Breast epithelium (tissue), 4 donors: ENCODE data around the gene BMX. TPM values are rescaled to one million over a fixed set of nuclear protein-coding genes. Genes with fewer than 3 reads are reported as not detected.

ENCODE experiments used
- DNase-seq, 2 donors: peaks; one replicate each; pipeline ENCODE4 v3.0.0-alpha.2; 2019; ENCODE audit warnings: low spot score in 2 of 2
- H3K27ac ChIP-seq, 2 donors: fragments of 200-600 bp; sonication (generic) in 1 of 2; one replicate each; pipeline ENCODE4 v1.5.1; 2016 to 2019; ENCODE audit warnings: mild to moderate bottlenecking in 1 of 2
- H3K27me3 ChIP-seq, 2 donors: fragments of 200-600 bp; sonication (generic) in 1 of 2; one replicate each; pipeline versions ENCODE4 v1.5.1 to v1.6.0; 2017 to 2019; ENCODE audit warnings: control low read depth in 1 of 2, mild to moderate bottlenecking in 1 of 2
- H3K36me3 ChIP-seq: fragments of 200-600 bp; one replicate; pipeline ENCODE4 v1.5.1; 2019
- H3K4me1 ChIP-seq, 2 donors: fragments of 200-600 bp; sonication (generic); one replicate each; pipeline ENCODE4 v1.5.1; 2016 to 2019; ENCODE audit warnings: control low read depth in 1 of 2
- H3K4me3 ChIP-seq, 3 donors: fragments of 200-600 bp; sonication (generic); 1 replicate in 2 of 3; 2 replicates in 1 of 3; pipeline ENCODE4 v1.5.1; 2016 to 2019; ENCODE audit warnings: mild to moderate bottlenecking in 3 of 3, moderate library complexity in 2 of 3
- H3K9me3 ChIP-seq, 2 donors: fragments of 200-600 bp; sonication (generic) in 1 of 2; one replicate each; pipeline ENCODE4 v1.5.1; 2016 to 2019; ENCODE audit warnings: control low read depth in 1 of 2
- POLR2A ChIP-seq: fragments of 450-650 bp; IDR thresholded peaks from one replicate; pipeline ENCODE4 v1.6.1; 2016; ENCODE audit warnings: antibody characterized with exemption, mild to moderate bottlenecking, moderate library complexity
- POLR2AphosphoS5 ChIP-seq, 3 donors: sonication (generic); formaldehyde crosslinking; IDR thresholded peaks; one replicate each; pipeline ENCODE4 v1.6.1; 2017; ENCODE audit warnings: antibody characterized with exemption in 3 of 3
- intact Hi-C: fragments of 100-400 bp; cut with DNase I; formaldehyde crosslinking; loops from one replicate; pipeline ENCODE4 v1.15.1; 2023; ENCODE audit warnings: low total_unique reads
- total RNA-seq, 3 donors: library from RNA; depleted of rRNA; stranded (reverse); fragments of >200 nt; gene quantifications; one replicate each; pipeline ENCODE4 v1.1.0, GENCODE V29; 2016
- TF ChIP-seq, protein P1 (sequence below), 3 donors: fragments of 450-650 bp; IDR thresholded peaks; one replicate each; pipeline ENCODE4 v1.5.1; 2016 to 2017; ENCODE audit warnings: antibody characterized with exemption in 3 of 3, mild to moderate bottlenecking in 3 of 3, moderate library complexity in 3 of 3

Gene BMX
- total RNA-seq, 3 donors from 2014 or later: 2.3 to 4.2 (median 3.9) TPM

- H3K4me1 ChIP-seq: no peaks in the 10 kb centered on the region
- H3K27me3 ChIP-seq: peaks cover 0 to 10% of the 10 kb centered on the region in 2 donors
- peak overlapping the region in 1 of 2 donors; percentile 44 for H3K27ac ChIP-seq
- no peak overlapping the region for H3K4me3 ChIP-seq
- H3K36me3 ChIP-seq: no peaks in the 10 kb centered on the region
- no peak for TF ChIP-seq POLR2AphosphoS5 (IDR thresholded peaks at IDR 0.05)
- TF ChIP-seq, protein P1, sequence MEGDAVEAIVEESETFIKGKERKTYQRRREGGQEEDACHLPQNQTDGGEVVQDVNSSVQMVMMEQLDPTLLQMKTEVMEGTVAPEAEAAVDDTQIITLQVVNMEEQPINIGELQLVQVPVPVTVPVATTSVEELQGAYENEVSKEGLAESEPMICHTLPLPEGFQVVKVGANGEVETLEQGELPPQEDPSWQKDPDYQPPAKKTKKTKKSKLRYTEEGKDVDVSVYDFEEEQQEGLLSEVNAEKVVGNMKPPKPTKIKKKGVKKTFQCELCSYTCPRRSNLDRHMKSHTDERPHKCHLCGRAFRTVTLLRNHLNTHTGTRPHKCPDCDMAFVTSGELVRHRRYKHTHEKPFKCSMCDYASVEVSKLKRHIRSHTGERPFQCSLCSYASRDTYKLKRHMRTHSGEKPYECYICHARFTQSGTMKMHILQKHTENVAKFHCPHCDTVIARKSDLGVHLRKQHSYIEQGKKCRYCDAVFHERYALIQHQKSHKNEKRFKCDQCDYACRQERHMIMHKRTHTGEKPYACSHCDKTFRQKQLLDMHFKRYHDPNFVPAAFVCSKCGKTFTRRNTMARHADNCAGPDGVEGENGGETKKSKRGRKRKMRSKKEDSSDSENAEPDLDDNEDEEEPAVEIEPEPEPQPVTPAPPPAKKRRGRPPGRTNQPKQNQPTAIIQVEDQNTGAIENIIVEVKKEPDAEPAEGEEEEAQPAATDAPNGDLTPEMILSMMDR (IDR thresholded peaks at IDR 0.05): no peak
- TF ChIP-seq POLR2A: no peak
- no peak for DNase-seq
- H3K9me3 ChIP-seq: no peaks in the 10 kb centered on the region
- intact Hi-C loops: no loop called here
These were observed 25.6 kb upstream of the BMX start for GRCh38 chrX:15475021-15475420.

DNA sequence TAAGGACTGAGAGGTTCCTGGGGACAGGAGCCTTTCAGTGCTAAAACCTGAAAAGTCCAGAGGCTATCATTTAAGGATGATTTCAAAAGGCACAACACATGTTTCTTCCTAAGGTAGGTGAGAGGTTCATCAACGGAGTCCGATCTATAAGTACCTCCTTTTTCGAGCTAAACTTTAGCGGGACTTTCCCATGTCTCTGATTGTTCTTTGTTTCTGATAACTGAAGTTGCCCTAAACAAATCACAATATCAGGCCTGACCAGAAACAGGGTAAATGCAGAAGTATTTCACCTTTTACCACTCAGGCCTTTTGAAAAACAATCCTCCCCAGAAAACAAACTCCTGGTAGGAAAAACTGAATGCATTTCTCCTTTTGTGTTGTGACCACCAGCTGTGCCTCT lies 25.1 kb upstream of the BMX start:
- no peak for DNase-seq
- H3K4me3 ChIP-seq: no peak overlapping the region
- H3K9me3 ChIP-seq: no peaks in the 10 kb centered on the region
- H3K4me1 ChIP-seq: no peaks in the 10 kb centered on the region
- intact Hi-C loops: no loop called here
- H3K27me3 ChIP-seq: peaks cover 0 to 10% of the 10 kb centered on the region in 2 donors
- TF ChIP-seq POLR2AphosphoS5 (IDR thresholded peaks at IDR 0.05) (no peak), POLR2A (no peak)
- TF ChIP-seq, protein P1 (IDR thresholded peaks at IDR 0.05): no peak
- no peaks in the 10 kb centered on the region for H3K36me3 ChIP-seq
- H3K27ac ChIP-seq: peak overlapping the region; percentile 30 to 44

GRCh38 chrX:15483891-15484290 lies 16.7 kb upstream of the BMX start:
- no peak for DNase-seq
- intact Hi-C loops: no loop called here
- H3K27me3 ChIP-seq: peaks cover 0 to 22% of the 10 kb centered on the region in 2 donors
- no peaks in the 10 kb centered on the region for H3K9me3 ChIP-seq
- H3K27ac ChIP-seq: no peak overlapping the region
- no peaks in the 10 kb centered on the region for H3K4me1 ChIP-seq
- H3K4me3 ChIP-seq: no peak overlapping the region
- TF ChIP-seq POLR2A (no peak), POLR2AphosphoS5 (IDR thresholded peaks at IDR 0.05) (no peak)
- TF ChIP-seq, protein P1 (IDR thresholded peaks at IDR 0.05): no peak
- no peaks in the 10 kb centered on the region for H3K36me3 ChIP-seq

GRCh38 chrX:15492469-15492868 lies 8.1 kb upstream of the BMX start:
- peak overlapping the region in 1 of 2 donors; percentile 32 for H3K27ac ChIP-seq
- TF ChIP-seq, protein P1 (IDR thresholded peaks at IDR 0.05): no peak
- TF ChIP-seq POLR2A (no peak), POLR2AphosphoS5 (IDR thresholded peaks at IDR 0.05) (no peak)
- peaks cover 0 to 37% of the 10 kb centered on the region in 2 donors for H3K27me3 ChIP-seq
- intact Hi-C loops: no loop called here
- H3K4me3 ChIP-seq: peak overlapping the region; percentile 45 to 66 (median 48)
- no peaks in the 10 kb centered on the region for H3K4me1 ChIP-seq
- no peaks in the 10 kb centered on the region for H3K9me3 ChIP-seq
- DNase-seq: no peak
- H3K36me3 ChIP-seq: no peaks in the 10 kb centered on the region

- intact Hi-C loops: no loop called here
These were observed 7.3 kb upstream of the BMX start, which contains the start of gene PIR for GRCh38 chrX:15493118-15493962. Gene PIR (minus strand): TSS chrX:15493333. CDS start chrX:15491257, 2,076 bp downstream.

More at GRCh38 chrX:15493118-15493962, 7.3 kb upstream of the BMX start, which contains the start of gene PIR:
- TF ChIP-seq POLR2AphosphoS5 (IDR thresholded peaks at IDR 0.05) (no peak), POLR2A (no peak)
- TF ChIP-seq, protein P1 (IDR thresholded peaks at IDR 0.05): peak in 1 of 3 donors; percentile 25
- H3K4me1 ChIP-seq: no peaks in the 10 kb centered on the region
- peak within 1 kb of the TSS; percentile 32 to 56 for H3K27ac ChIP-seq
- no peaks in the 10 kb centered on the region for H3K9me3 ChIP-seq
- H3K36me3 ChIP-seq: no peaks in the 10 kb centered on the region
- peaks cover 0 to 34% of the 10 kb centered on the region in 2 donors for H3K27me3 ChIP-seq
- peak within 1 kb of the TSS; percentile 45 to 66 (median 48) for H3K4me3 ChIP-seq
- DNase-seq: peak; percentile 71 to 75
